IPS-18a (cell line): ENCODE data around the gene MTHFR.
A peak's percentile ranks its signal among the peaks of the same experiment; 100 is the strongest.

Experiments used
- H3K27ac ChIP-seq: one replicate; pipeline ENCODE4 v1.5.1; 2013; ENCODE audit warnings: low read length
- H3K27me3 ChIP-seq: one replicate; pipeline ENCODE4 v1.6.1; 2013; ENCODE audit warnings: mild to moderate bottlenecking, low read length; ENCODE audit not compliant: control insufficient read depth, insufficient read depth
- H3K36me3 ChIP-seq: one replicate; pipeline ENCODE4 v1.6.1; 2013; ENCODE audit warnings: low read depth, low read length; ENCODE audit not compliant: control insufficient read depth
- H3K4me1 ChIP-seq: one replicate; pipeline ENCODE4 v1.6.1; 2013; ENCODE audit warnings: low read depth, low read length; ENCODE audit not compliant: control insufficient read depth
- H3K4me3 ChIP-seq: one replicate; pipeline ENCODE4 v1.5.1; 2013; ENCODE audit warnings: low read length
- H3K9ac ChIP-seq: one replicate; pipeline ENCODE4 v1.6.1; 2013; ENCODE audit warnings: mild to moderate bottlenecking, low read length, moderate library complexity
- H3K9me3 ChIP-seq: one replicate; pipeline ENCODE4 v1.6.1; 2013; ENCODE audit warnings: low read depth, low read length; ENCODE audit not compliant: control insufficient read depth

The MTHFR gene

GRCh38 chr1:11805422-11806306 lies at the start of gene MTHFR, which contains the start of gene CLCN6:
MTHFR (minus strand) TSS chr1:11805964; CDS start chr1:11803116, 2,848 bp downstream.
CLCN6 (plus strand) TSS chr1:11806191; CDS start chr1:11806263, 72 bp downstream.
- H3K4me1 ChIP-seq, result peaks cover 29% of the 10 kb centered on the region
- H3K4me3 ChIP-seq, result peak within 1 kb of the TSS; percentile 87
- no peaks in the 10 kb centered on the region for H3K9me3 ChIP-seq
- H3K27me3 ChIP-seq, result no peaks in the 10 kb centered on the region
- peaks cover 29% of the 10 kb centered on the region for H3K36me3 ChIP-seq
- H3K9ac ChIP-seq, result peak within 1 kb of the TSS; percentile 75
- peak within 1 kb of the TSS; percentile 41 for H3K27ac ChIP-seq

- Histone ChIP-seq H3K4me1 (no peaks in the 10 kb centered on the region), H3K27me3 (peaks cover 28% of the 10 kb centered on the region), H3K27ac (no peak overlapping the region), H3K9me3 (no peaks in the 10 kb centered on the region), H3K36me3 (no peaks in the 10 kb centered on the region), H3K4me3 (no peak overlapping the region), H3K9ac (no peak overlapping the region)
Measured at GRCh38 chr1:11855430-11855829, 49.7 kb upstream of the MTHFR start.

DNA sequence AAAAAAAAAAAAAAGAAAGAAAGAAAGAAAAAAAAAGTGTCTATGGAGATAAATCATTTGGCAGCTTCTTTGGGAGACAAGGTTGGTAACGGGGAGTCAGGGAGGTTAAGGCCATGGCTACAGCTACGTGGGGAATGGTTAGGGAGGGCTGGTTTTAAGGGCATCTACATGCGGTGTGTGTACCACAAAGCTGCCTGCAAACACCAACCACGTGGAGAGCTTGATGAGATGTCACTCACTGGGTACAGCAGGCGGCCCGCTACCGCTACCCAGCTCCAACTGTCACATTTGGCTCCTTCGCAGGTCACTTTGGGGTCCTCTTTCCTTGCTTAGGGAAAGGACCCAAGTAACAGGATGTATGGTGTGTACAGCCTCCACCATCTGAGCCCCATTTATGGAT lies 48.8 kb upstream of the MTHFR start:
- H3K36me3 ChIP-seq, result no peaks in the 10 kb centered on the region
- H3K27ac ChIP-seq, result no peak overlapping the region
- no peaks in the 10 kb centered on the region for H3K4me1 ChIP-seq
- peaks cover 23% of the 10 kb centered on the region for H3K27me3 ChIP-seq
- H3K9ac ChIP-seq, result no peak overlapping the region
- H3K4me3 ChIP-seq, result no peak overlapping the region
- no peaks in the 10 kb centered on the region for H3K9me3 ChIP-seq

DNA sequence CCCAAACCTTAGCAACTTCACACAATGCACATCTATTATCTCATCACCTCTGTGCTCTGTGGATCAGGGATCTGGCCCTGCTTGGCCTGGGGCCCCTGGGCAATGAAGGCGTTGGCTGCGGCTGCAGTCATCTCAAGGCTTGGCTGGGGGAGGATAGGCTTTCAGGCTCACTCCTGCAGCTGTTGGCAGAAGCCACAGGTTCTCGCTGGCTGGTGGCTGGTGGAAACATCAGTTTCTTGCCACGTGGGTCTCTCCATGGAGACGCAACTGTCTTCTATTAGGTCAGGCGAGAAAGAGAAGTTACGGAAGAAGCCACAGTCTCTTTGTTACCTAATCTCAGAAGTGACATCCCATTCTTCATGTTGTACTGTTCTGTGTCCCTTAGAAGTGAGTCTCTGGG lies 45.4 kb upstream of the MTHFR start:
- H3K36me3 ChIP-seq, result no peaks in the 10 kb centered on the region
- no peak overlapping the region for H3K27ac ChIP-seq
- H3K4me1 ChIP-seq, result no peaks in the 10 kb centered on the region
- H3K9me3 ChIP-seq, result no peaks in the 10 kb centered on the region
- H3K27me3 ChIP-seq, result no peaks in the 10 kb centered on the region
- H3K4me3 ChIP-seq, result no peak overlapping the region
- no peak overlapping the region for H3K9ac ChIP-seq

DNA sequence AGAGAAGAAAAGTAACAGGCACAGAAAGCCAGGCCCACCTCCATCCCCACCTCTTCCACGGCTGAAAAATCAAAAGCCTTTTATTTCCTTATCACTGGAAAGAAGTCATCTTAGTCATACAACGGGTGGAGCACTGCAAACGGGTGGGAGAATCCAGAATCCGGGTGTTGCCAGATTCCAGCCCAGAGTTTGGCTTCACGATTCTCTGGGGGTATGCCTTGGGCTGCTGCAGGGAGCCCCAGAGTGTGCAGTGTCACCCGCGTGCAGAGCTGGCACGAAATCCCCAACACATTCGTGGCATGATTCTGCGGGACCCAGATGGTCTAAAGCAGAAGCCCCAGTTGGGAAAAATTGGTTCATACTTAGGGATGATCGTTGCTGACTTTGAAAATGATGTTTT lies 44.4 kb upstream of the MTHFR start:
- Histone ChIP-seq H3K4me1 (no peaks in the 10 kb centered on the region), H3K27me3 (no peaks in the 10 kb centered on the region), H3K9me3 (no peaks in the 10 kb centered on the region), H3K36me3 (no peaks in the 10 kb centered on the region), H3K27ac (no peak overlapping the region), H3K4me3 (no peak overlapping the region), H3K9ac (no peak overlapping the region)

DNA sequence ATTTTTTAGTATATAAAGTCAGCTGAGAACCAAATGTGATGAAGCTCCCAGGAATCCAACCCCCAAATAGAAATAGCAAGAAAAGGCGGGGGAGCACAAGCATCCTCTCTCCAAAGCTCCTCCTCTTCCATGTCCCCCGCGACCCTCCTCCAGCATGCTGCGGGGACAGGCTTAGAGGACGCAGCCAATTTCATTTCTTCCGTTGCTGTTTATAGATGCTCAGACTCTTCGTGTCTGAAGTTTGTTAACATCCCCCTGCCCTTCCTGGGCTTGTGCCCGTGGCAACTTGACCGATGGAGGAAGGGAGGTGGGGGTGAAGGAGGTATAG lies 42.6 kb upstream of the MTHFR start:
- Histone ChIP-seq H3K27ac (no peak overlapping the region), H3K36me3 (peaks cover 10% of the 10 kb centered on the region), H3K9me3 (no peaks in the 10 kb centered on the region), H3K27me3 (no peaks in the 10 kb centered on the region), H3K9ac (no peak overlapping the region), H3K4me1 (no peaks in the 10 kb centered on the region), H3K4me3 (no peak overlapping the region)

GRCh38 chr1:11847667-11848372 lies 42.1 kb upstream of the MTHFR start, which contains the start of gene NPPA:
NPPA (minus strand) TSS chr1:11847783; CDS start chr1:11847684, 99 bp downstream.
- Histone ChIP-seq H3K27ac (no peak within 1 kb of the TSS), H3K36me3 (peaks cover 10% of the 10 kb centered on the region), H3K4me3 (no peak within 1 kb of the TSS), H3K27me3 (no peaks in the 10 kb centered on the region), H3K4me1 (no peaks in the 10 kb centered on the region), H3K9me3 (no peaks in the 10 kb centered on the region), H3K9ac (no peak within 1 kb of the TSS)

DNA sequence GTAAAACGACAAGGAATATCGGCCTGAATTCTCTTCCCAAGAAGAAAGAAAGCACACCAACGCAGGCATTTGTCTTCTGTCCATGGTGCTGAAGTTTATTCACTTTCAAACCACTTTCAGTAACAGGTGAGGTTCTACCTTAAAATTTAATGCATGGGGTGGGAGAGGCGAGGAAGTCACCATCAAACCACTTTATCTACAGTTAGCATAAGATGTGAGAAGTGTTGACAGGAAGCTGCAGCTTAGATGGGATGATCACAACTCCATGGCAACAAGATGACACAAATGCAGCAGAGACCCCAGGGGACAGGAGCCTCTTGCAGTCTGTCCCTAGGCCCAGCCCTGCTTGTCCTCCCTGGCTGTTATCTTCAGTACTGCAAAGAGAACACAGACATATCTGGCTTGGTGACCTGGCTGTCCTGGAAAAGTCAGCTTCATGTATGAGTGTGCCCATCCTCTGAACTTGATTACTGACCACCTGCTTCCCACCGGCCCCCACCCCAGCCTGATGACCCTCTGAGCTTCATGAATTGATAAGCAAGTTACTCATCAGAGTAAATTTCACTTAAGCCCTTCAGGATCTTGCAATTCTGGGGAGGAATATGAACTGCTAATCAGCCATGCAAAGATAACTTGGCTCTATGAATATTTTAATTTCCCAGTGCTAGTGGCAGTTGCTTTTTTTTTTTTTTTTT lies 40.0 kb upstream of the MTHFR start:
- peaks cover 28% of the 10 kb centered on the region for H3K36me3 ChIP-seq
- H3K9ac ChIP-seq, result no peak overlapping the region
- H3K4me3 ChIP-seq, result no peak overlapping the region
- H3K9me3 ChIP-seq, result no peaks in the 10 kb centered on the region
- H3K4me1 ChIP-seq, result no peaks in the 10 kb centered on the region
- no peaks in the 10 kb centered on the region for H3K27me3 ChIP-seq
- no peak overlapping the region for H3K27ac ChIP-seq

- H3K4me1 ChIP-seq, result no peaks in the 10 kb centered on the region
- H3K27me3 ChIP-seq, result no peaks in the 10 kb centered on the region
- H3K4me3 ChIP-seq, result no peak overlapping the region
- no peak overlapping the region for H3K27ac ChIP-seq
- no peak overlapping the region for H3K9ac ChIP-seq
- peaks cover 58% of the 10 kb centered on the region for H3K36me3 ChIP-seq
- H3K9me3 ChIP-seq, result no peaks in the 10 kb centered on the region
Measured at GRCh38 chr1:11842154-11843041, 36.6 kb upstream of the MTHFR start.

- H3K4me1 ChIP-seq, result no peaks in the 10 kb centered on the region
- no peak overlapping the region for H3K9ac ChIP-seq
- no peak overlapping the region for H3K27ac ChIP-seq
- H3K9me3 ChIP-seq, result no peaks in the 10 kb centered on the region
- H3K4me3 ChIP-seq, result no peak overlapping the region
- peaks cover 67% of the 10 kb centered on the region for H3K36me3 ChIP-seq
- no peaks in the 10 kb centered on the region for H3K27me3 ChIP-seq
Measured at GRCh38 chr1:11841245-11842153, 35.7 kb upstream of the MTHFR start.
